Uterus (tissue), 4 donors: ENCODE data around the gene FAM163B. TPM values are rescaled to one million over a fixed set of nuclear protein-coding genes. Genes with fewer than 3 reads are reported as not detected.

Experiments
- DNase-seq, 2 donors: peaks; one replicate each; pipeline ENCODE4 v3.0.0-alpha.2; 2019 to 2020
- H3K27ac ChIP-seq, 2 donors: fragments of 200-600 bp; sonication (generic); 1 replicate in 1 of 2; 2 replicates in 1 of 2; pipeline ENCODE4 v1.5.1; 2016 to 2018
- H3K27me3 ChIP-seq, 2 donors: fragments of 200-600 bp; sonication (generic); one replicate each; pipeline ENCODE4 v1.5.1; 2018 to 2019; ENCODE audit warnings: control low read depth in 1 of 2
- H3K36me3 ChIP-seq, 2 donors: fragments of 200-600 bp; sonication (generic); one replicate each; pipeline ENCODE4 v1.5.1; 2019; ENCODE audit warnings: control low read depth in 1 of 2
- H3K4me1 ChIP-seq, 2 donors: fragments of 200-600 bp; sonication (generic); one replicate each; pipeline ENCODE4 v1.5.1; 2018 to 2019; ENCODE audit warnings: control low read depth in 1 of 2
- H3K4me3 ChIP-seq, 2 donors: fragments of 200-600 bp; sonication (generic); 1 replicate in 1 of 2; 2 replicates in 1 of 2; pipeline ENCODE4 v1.5.1; 2018 to 2019; ENCODE audit warnings: mild to moderate bottlenecking in 1 of 2
- H3K9me3 ChIP-seq, 2 donors: fragments of 200-600 bp; sonication (generic); one replicate each; pipeline ENCODE4 v1.5.1; 2019; ENCODE audit warnings: control low read depth in 1 of 2
- POLR2A ChIP-seq, 2 donors: fragments of 450-650 bp; IDR thresholded peaks; one replicate each; pipeline ENCODE4 v1.6.1; 2016; ENCODE audit warnings: antibody characterized with exemption in 2 of 2, mild to moderate bottlenecking in 1 of 2, moderate library complexity in 1 of 2
- intact Hi-C: fragments of 100-400 bp; cut with DNase I; formaldehyde crosslinking; loops from one replicate; pipeline ENCODE4 v1.15.1; 2023; ENCODE audit warnings: low total_unique reads
- total RNA-seq, 4 donors: library from RNA; depleted of rRNA in 3 of 4; stranded (reverse); fragments of >200 nt in 3 of 4; gene quantifications; one replicate each; pipeline versions ENCODE4 v1.1.0 to v1.2.4, GENCODE V29; 2014 to 2023
- TF ChIP-seq, protein P1 (sequence below), 4 experiments: fragments of 200-600 bp in 2 of 4; fragments of 450-650 bp in 2 of 4; sonication (generic) in 2 of 4; IDR thresholded peaks; one replicate each; pipeline ENCODE4 v1.5.1; 2016 to 2019; ENCODE audit warnings: antibody characterized with exemption in 4 of 4, mild to moderate bottlenecking in 2 of 4, moderate library complexity in 1 of 4
- donor health status: DM: yes; HTN: yes; CAD: no.

FAM163B gene
- total RNA-seq, 4 donors from 2014 or later: not detected

DNA sequence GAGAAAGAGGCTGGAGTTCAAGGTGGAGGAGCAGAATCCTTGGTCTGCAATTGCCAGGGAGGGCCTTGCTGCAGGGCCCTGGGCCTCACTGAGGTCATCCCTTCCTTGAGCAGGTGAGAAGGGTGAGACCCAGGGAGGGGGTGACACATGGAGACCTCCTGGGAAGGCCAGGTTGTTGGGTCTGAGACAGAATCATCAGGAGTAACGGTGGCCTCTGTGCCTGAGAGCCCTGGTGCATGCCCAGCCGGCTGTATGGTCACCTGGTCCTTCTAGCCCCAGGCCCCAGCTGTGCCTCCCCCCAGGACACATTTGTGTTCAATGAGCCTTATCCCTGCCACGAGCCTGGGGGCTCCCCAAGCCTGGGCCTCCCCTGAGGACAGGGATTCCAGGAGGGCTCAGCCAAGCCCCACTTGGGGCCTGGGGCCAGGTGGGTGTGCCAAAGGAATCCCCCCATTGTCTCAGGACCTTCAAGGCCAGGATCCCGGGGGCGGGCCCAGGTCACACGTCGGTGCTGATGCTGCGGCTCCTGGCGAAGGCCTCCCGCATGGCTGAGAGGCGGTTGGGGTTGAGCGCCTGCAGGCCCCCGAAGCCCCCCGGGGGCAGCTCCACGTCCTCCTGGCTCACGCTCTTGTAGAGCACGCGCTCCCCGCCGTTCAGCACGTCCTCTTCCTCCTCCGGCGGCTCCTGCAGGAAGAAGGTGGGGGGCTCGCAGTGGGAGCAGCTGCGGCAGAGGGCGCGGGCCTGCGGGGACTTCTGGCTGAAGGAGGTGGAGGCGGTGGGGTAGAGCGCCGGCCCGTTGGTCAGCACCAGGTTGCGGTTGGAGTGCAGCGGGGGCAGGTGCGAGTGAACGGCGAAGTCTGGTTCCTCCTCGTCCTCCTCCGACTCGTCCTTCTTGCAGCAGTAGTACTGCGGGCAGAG, 30.4 kb downstream of the FAM163B start:
- Histone ChIP-seq H3K27me3 (no peaks in the 10 kb centered on the region), H3K4me3 (no peak overlapping the region), H3K4me1 (no peaks in the 10 kb centered on the region), H3K9me3 (no peaks in the 10 kb centered on the region), H3K27ac (no peak overlapping the region), H3K36me3 (no peaks in the 10 kb centered on the region)
- intact Hi-C loops: no loop called here
- no peak for DNase-seq
- TF ChIP-seq, protein P1, sequence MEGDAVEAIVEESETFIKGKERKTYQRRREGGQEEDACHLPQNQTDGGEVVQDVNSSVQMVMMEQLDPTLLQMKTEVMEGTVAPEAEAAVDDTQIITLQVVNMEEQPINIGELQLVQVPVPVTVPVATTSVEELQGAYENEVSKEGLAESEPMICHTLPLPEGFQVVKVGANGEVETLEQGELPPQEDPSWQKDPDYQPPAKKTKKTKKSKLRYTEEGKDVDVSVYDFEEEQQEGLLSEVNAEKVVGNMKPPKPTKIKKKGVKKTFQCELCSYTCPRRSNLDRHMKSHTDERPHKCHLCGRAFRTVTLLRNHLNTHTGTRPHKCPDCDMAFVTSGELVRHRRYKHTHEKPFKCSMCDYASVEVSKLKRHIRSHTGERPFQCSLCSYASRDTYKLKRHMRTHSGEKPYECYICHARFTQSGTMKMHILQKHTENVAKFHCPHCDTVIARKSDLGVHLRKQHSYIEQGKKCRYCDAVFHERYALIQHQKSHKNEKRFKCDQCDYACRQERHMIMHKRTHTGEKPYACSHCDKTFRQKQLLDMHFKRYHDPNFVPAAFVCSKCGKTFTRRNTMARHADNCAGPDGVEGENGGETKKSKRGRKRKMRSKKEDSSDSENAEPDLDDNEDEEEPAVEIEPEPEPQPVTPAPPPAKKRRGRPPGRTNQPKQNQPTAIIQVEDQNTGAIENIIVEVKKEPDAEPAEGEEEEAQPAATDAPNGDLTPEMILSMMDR (IDR thresholded peaks at IDR 0.05): no peak
- TF ChIP-seq POLR2A (IDR thresholded peaks at IDR 0.05): no peak

- Histone ChIP-seq H3K36me3 (no peaks in the 10 kb centered on the region), H3K27ac (no peak overlapping the region), H3K4me1 (no peaks in the 10 kb centered on the region), H3K27me3 (no peaks in the 10 kb centered on the region), H3K9me3 (no peaks in the 10 kb centered on the region), H3K4me3 (no peak overlapping the region)
- DNase-seq: no peak
- no peak for TF ChIP-seq POLR2A (IDR thresholded peaks at IDR 0.05)
- TF ChIP-seq, protein P1 (IDR thresholded peaks at IDR 0.05): no peak
- intact Hi-C loops: no loop called here
These were observed 31.5 kb downstream of the FAM163B start for GRCh38 chr9:133577737-133578112.

- DNase-seq: peak; percentile 24 to 65
- Histone ChIP-seq H3K36me3 (no peaks in the 10 kb centered on the region), H3K27me3 (no peaks in the 10 kb centered on the region), H3K4me1 (no peaks in the 10 kb centered on the region), H3K9me3 (no peaks in the 10 kb centered on the region), H3K4me3 (peak overlapping the region in 1 of 2 donors; percentile 21), H3K27ac (peak overlapping the region in 1 of 2 donors; percentile 33)
- TF ChIP-seq POLR2A (IDR thresholded peaks at IDR 0.05): no peak
- TF ChIP-seq, protein P1 (IDR thresholded peaks at IDR 0.05): no peak
- intact Hi-C loops: no loop called here
These were observed 32.1 kb downstream of the FAM163B start for GRCh38 chr9:133576875-133577736.

GRCh38 chr9:133576031-133576874, 32.9 kb downstream of the FAM163B start:
- intact Hi-C loops: no loop called here
- Histone ChIP-seq H3K27ac (peak overlapping the region in 1 of 2 donors; percentile 33), H3K36me3 (no peaks in the 10 kb centered on the region), H3K9me3 (no peaks in the 10 kb centered on the region), H3K4me3 (peak overlapping the region in 1 of 2 donors; percentile 21), H3K4me1 (no peaks in the 10 kb centered on the region), H3K27me3 (no peaks in the 10 kb centered on the region)
- TF ChIP-seq POLR2A (IDR thresholded peaks at IDR 0.05): no peak
- TF ChIP-seq, protein P1 (IDR thresholded peaks at IDR 0.05): no peak
- no peak for DNase-seq
